ES-I3 (cell line): Measurements from ENCODE around the gene GRHPR.
"Not testable (repeated sequence)": the region's sequence is repeated elsewhere in the genome, so short reads cannot be mapped to it uniquely, and the experiment has no call there.

Experiments used
- H3K36me3 ChIP-seq: 2 replicates; pipeline ENCODE4 v1.6.1; 2013; ENCODE audit warnings: mild to moderate bottlenecking, low read length, control low read depth, moderate library complexity; ENCODE audit not compliant: insufficient read depth
- H3K4me1 ChIP-seq: 2 replicates; pipeline ENCODE4 v1.6.1; 2013; ENCODE audit warnings: mild to moderate bottlenecking, control low read depth, low read length; ENCODE audit not compliant: insufficient read depth
- H3K9ac ChIP-seq: 2 replicates; pipeline ENCODE4 v1.6.1; 2013; ENCODE audit warnings: low read depth, mild to moderate bottlenecking, low read length, moderate library complexity
- H3K9me3 ChIP-seq: 2 replicates; pipeline ENCODE4 v1.6.1; 2013; ENCODE audit warnings: mild to moderate bottlenecking, low read length, moderate library complexity; ENCODE audit not compliant: control insufficient read depth, insufficient read depth

Gene GRHPR

DNA sequence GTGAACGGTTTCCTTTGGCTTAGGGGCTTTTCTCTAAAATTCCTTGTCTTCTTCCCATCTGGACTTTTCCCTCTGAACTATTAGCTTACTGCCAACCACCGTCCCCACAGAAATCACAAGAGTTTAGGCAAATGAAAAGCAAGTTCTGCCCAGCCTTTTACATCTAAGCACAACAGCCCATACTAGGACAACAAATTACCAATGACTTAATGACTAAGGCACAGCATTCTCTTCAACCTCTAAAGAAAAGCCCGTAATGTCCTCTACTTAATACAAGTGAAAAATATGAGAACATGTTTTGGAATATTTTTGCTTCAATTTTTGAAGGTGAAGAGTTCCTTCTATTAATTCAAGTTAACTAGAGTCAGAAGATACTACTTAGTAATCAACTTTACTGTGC lies 41.5 kb downstream of the GRHPR start:
- no peaks in the 10 kb centered on the region for H3K36me3 ChIP-seq
- no peaks in the 10 kb centered on the region for H3K9me3 ChIP-seq
- peaks cover 9% of the 10 kb centered on the region for H3K4me1 ChIP-seq
- H3K9ac ChIP-seq: peak overlapping the region; percentile 93

DNA sequence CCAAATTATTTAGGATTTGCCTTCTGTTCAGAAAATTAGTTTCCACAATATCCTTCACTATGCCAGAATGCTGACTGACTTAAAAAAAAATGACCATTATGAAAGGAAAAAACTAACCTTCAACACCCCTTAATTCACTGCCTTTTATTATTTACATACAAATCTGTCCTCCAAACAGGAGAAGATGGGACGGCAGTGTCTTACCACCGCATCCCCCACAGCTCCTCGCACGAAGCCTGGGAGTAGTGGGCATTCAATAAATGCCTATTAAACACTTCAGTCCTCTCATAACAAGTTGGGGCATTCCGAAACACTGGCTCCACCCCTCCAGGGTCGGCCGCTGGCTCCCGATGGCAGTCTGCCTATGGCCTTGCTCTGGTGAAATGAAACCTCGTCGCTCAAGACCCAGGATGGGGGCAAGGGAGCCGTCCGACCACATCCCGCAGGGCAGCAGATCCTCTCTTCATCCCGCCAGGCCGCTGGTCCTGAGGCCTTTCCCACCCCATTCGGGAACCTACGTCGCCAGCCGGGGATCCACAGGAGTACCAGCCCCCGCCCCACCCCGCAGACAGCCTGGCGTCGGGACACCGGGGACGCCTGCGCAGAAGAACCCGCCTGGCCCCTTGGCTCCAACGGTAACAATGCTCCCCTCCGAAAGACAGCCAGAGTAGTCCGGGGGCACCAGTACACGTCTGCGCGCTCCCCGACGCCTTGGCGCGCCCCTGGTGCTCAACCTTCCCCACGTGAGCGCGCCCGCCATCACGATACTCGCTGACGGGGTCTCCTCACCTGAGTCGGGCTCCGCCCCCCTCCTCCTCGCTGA lies 42.1 kb downstream of the GRHPR start:
- peaks cover 9% of the 10 kb centered on the region for H3K4me1 ChIP-seq
- H3K9me3 ChIP-seq: no peaks in the 10 kb centered on the region
- H3K9ac ChIP-seq: peak overlapping the region; percentile 93
- H3K36me3 ChIP-seq: no peaks in the 10 kb centered on the region

DNA sequence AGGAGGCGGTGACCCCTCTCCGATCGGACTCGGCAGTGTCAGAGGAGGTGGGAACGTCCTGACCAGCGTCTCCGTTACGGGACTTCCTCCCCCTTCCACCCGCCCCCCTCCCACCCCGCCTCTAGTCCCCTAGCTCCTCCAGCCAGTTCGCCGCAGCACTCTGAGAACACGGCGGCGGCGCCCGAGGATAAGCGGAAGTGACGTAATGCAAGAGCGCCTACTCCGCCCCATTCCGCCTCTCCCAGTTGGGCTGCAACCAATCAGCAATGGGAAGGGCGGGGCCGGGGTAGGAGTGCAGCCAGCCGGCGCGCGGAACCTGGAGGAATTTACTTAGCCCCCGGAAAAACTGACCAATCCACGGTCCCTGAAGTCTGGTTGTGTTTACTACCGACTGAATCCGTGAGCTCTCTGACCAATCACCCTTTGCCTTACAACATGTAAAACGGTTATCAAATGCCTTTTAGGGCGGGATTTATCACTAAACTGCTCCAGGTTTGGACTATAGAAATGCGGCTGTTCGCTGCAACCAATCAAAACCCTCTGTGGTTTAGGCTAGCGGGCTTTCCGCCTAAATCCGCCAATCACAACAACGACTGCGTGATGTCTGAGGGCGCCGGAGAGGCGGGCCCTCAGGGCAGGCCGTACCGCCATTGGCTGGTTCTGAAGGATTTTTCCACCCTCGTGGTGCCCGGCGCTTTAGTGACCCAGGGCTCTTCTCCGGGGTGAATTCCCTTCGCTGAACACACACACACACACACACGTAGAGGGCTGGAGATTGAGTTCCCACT lies 42.9 kb downstream of the GRHPR start, which contains the start of gene ZBTB5:
ZBTB5 (minus strand) TSS at position 202 of the 788 bp plus-strand sequence. CDS start 22,899 bp downstream, outside the sequence.
- Histone ChIP-seq H3K9ac (peak within 1 kb of the TSS; percentile 93), H3K4me1 (peaks cover 9% of the 10 kb centered on the region), H3K36me3 (no peaks in the 10 kb centered on the region), H3K9me3 (no peaks in the 10 kb centered on the region)

DNA sequence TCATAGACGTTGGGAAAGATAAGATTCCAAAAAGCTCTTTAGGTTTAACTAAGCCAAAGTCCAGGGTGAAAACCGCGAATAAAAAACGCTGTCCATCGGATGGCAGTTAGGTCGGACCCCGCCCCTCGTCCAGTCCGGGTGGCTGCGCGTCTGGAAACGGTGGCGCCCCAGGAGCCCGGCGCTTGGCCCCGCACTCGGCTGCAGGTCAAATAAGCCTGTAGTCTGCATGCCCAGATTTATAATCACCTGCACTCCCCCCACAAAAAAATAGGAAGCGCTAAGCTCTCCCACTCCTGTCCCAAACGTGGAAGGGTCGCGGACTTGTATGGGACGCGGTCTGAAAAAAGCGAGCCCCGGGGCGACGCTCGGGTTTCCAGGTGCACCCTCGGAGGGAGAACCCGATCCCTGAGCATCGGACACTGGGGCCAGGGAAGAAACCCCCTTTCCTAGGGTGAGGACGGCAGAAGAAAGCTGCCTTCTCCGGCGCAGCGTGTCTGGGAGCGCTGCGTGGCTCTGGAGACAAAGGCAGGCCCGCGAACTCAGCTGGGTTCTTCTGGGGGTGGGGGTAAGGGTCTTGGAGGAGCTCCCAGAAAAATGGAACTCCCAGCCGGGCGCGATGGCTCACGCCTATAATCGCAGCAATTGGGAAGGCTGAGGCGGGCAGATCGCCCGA lies 43.7 kb downstream of the GRHPR start:
- Histone ChIP-seq H3K36me3 (no peaks in the 10 kb centered on the region), H3K9me3 (no peaks in the 10 kb centered on the region), H3K9ac (peak overlapping the region; percentile 72), H3K4me1 (peaks cover 12% of the 10 kb centered on the region)

DNA sequence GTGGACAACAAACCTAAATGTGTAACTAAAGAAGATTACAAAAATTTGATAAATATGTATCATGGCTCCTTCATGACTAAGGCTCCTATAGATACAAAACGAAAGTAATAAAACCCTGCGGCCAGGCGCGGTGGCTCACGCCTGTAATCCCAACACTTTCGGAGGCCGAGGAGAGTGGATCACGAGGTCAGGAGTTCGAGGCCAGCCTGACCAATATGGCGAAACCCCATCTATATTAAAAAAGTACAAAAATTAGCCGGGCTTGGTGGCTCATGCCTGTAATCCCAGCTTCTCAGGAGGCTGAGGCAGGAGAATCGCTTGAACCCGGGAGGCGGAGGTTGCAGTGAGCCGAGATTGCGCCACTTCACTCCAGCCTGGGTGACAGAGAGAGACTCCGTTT lies 45.0 kb downstream of the GRHPR start:
- H3K4me1 ChIP-seq: peaks cover 20% of the 10 kb centered on the region
- not testable (repeated sequence) for H3K36me3 ChIP-seq, H3K9me3 ChIP-seq
- peak overlapping the region; percentile 72; the same call in 1 of the 2 replicates for H3K9ac ChIP-seq

DNA sequence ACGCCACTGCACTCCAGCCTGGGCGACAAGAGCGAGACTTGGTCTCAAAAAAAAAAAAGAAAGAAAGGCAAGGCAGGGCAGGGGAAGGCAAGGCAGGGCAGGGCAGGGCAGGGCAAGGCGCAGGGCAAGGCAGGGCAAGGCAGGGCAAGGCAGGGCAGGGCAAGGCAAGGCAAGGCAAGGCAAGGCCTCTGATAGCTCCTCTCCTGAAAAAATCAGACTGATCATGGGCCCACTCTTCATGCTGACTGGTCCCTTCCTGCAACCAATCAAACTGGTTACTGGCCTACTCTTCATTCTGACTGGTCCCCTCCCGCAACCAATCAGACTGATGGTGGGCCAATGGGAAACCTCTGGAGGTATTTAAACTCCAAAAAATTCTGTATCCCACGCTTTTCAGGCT lies 46.1 kb downstream of the GRHPR start:
- Histone ChIP-seq H3K9ac (peak overlapping the region; percentile 72; the same call in 1 of the 2 replicates), H3K9me3 (no peaks in the 10 kb centered on the region), H3K36me3 (no peaks in the 10 kb centered on the region), H3K4me1 (0 out of 2 replicates have a peak, but pooled peaks cover 16% of the 10 kb centered on the region)

DNA sequence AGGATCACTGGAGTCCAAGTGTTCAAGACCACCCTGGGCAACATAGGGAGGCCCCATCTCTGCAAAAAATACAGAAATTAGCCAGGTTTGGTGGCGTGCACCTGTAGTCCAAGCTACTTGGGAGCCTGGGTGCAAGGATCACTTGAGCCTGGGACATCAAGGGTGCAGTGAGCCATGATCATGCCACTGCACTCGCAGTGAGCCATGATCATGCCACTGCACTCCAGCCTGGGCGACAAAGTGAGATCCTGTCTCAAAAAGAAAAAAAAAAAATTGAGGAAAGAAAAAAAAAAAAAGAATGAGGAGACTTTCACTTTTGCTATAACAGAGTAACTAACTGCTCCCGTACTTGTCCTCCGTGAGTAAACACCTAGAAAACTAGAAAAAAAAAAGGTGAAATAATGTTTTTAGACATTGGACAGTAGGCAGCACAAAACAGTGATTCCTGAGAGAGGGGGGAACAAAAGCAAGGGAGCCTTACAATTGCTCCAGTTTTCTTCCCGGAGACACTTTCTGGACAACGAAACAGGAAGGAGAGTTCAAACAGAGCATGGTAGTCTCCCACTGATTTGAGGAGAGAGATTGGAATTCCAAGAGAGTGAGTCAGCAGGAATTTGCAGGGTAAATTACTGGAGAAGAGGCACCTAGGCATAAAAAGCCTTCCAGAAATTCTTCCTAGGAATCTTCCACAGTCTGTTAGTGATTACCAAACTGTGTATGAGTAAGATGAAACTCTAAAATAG lies 49.6 kb downstream of the GRHPR start:
- Histone ChIP-seq H3K36me3 (no peaks in the 10 kb centered on the region), H3K9me3 (peaks cover 10% of the 10 kb centered on the region), H3K9ac (peak overlapping the region; percentile 52), H3K4me1 (0 out of 2 replicates have a peak, but pooled peaks cover 15% of the 10 kb centered on the region)

DNA sequence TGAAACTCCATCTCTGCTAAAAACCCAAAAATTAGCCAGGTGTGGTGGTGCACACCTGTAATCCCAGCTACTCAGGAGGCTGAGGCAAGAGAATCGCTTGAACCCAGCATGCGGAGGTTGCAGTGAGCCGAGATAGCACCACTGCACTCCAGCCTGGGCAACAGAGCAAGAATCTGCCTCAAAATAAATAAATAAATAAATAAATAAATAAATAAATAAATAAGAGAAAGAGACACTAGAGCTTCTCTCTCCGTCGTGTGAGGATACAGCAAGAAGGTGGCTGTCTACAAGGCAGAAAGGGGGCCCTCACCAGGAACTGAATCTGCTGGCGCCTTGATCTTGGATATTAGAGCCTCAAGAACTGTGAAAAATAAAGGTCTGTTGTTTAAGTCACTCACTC lies 51.5 kb downstream of the GRHPR start:
- 0 out of 2 replicates have a peak, but pooled peaks cover 15% of the 10 kb centered on the region for H3K4me1 ChIP-seq
- not testable (repeated sequence) for H3K9me3 ChIP-seq, H3K9ac ChIP-seq, H3K36me3 ChIP-seq

DNA sequence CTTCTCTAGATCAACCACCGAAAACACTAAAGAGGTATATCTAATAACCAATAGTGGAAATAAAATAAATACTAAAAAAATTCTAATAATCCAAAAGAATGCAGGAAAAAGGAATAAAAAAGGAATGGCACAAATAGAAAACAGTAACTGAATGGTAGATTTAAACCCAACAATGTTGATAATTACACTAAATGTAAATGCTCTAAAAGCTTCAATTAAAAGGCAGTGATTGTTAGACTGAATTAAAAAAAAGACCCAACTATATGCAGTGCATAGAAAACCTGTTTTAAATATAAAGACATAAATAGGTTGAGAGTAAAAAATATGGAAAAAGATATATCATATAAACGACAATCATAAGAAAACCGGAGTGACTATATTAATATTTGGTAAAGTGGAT lies 51.9 kb downstream of the GRHPR start:
- Histone ChIP-seq H3K4me1 (0 out of 2 replicates have a peak, but pooled peaks cover 15% of the 10 kb centered on the region), H3K9ac (no peak overlapping the region), H3K9me3 (peaks cover 10% of the 10 kb centered on the region)

DNA sequence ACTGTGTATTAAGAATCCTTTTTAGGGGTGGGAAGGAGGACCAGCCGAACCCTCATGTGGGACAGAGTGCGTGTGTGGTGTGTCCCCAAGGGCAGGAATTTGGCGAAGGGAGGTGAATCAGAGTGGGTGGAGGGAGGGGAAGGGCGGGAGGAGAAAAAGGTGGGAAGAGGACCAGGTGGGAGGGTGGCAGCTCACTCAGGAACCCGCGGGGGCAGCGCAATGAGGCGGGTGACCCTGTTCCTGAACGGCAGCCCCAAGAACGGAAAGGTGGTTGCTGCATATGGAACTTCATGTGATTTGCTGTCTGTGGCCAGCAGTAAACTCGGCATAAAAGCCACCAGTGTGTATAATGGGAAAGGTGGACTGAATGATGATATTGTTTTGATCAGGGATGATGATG lies 54.4 kb downstream of the GRHPR start:
- Histone ChIP-seq H3K9ac (no peak overlapping the region), H3K9me3 (peaks cover 10% of the 10 kb centered on the region), H3K36me3 (no peaks in the 10 kb centered on the region), H3K4me1 (peaks cover 10% of the 10 kb centered on the region; the same call in 1 of the 2 replicates)

More for the DNA sequence above, 51.9 kb downstream of the GRHPR start:
- no peaks in the 10 kb centered on the region for H3K36me3 ChIP-seq

DNA sequence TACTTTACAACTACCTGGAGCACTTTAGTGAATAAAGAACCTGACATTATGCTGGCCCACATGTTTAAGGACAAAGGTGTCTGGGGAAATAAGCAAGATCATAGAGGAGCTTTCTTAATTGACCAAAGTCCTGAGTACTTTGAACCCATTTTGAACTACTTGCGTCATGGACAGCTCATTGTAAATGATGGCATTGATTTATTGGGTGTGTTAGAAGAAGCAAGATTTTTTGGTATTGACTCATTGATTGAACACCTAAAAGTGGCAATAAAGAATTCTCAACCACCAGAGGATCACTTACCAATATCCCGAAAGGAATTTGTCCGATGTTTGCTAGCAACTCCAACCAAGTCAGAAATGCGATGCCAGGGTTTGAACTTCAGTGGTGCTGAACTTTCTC lies 54.9 kb downstream of the GRHPR start:
- not testable (repeated sequence) for H3K4me1 ChIP-seq, H3K36me3 ChIP-seq, H3K9ac ChIP-seq, H3K9me3 ChIP-seq

DNA sequence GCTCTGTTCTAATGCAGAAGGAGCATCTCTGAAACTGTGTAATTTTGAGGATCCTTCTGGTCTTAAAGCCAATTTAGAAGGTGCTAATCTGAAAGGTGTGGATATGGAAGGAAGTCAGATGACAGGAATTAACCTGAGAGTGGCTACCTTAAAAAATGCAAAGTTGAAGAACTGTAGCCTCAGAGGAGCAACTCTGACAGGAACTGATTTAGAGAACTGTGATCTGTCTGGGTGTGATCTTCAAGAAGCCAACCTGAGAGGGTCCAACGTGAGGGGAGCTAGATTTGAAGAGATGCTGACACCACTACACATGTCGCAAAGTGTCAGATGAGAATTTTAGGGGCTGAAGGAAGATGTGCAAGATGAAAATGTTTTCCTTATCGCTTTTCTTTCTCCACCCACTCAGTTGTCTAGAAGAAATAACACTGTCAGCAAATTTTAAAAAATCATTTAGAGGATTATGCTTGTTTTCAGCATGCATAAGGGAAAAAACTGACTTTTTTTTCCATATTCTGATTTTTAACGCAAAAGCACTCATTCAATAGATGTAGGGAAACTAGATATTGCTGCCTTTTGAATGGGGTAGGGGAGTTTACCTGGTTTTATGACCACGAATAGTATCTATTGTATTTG lies 55.6 kb downstream of the GRHPR start:
- not testable (repeated sequence) for H3K9me3 ChIP-seq, H3K36me3 ChIP-seq, H3K4me1 ChIP-seq, H3K9ac ChIP-seq

DNA sequence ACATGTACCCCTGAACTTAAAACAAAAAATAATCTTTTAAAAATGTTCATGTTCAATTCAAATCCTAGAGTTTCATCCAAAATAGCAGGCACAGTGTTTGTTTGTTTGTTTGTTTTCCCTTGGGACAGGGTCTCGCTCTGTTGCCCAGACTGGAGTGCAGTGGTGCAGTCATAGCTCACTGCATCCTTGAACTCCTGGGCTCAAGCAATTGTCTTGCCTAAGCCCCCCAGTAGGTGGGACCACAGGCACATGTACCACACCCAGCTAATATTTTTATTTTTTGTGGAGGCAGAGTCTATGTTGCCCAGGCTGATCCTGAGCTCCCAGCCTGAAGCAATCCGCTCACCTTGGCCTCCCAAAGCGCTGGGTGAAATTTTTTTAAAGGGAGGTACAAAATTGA lies 58.3 kb downstream of the GRHPR start:
- Histone ChIP-seq H3K36me3 (no peaks in the 10 kb centered on the region), H3K4me1 (peaks cover 5% of the 10 kb centered on the region; the same call in 1 of the 2 replicates), H3K9me3 (no peaks in the 10 kb centered on the region), H3K9ac (no peak overlapping the region)
